ENCODE measurements around the gene NIM1K. TPM values are rescaled to one million over a fixed set of nuclear protein-coding genes. Genes with fewer than 3 reads are reported as not detected.

NIM1K gene
- total and polyA plus RNA-seq, 2 donors (not counting 1 experiment from before 2014, with no cell fraction given): 1.7 to 14.7 TPM

- Histone ChIP-seq H2AFZ (ENCODE audit: low read length) (no peak overlapping the region), H3K79me2 (ENCODE audit: control insufficient read depth, insufficient read depth, low read length) (peaks cover 27% of the 10 kb centered on the region), H3K36me3 (ENCODE audit: control insufficient read depth, insufficient read depth, low read length) (peaks cover 15% of the 10 kb centered on the region), H3K9me3 (ENCODE audit: control insufficient read depth, insufficient read depth, low read depth, low read length) (no peaks in the 10 kb centered on the region), H3K4me3 (replicated peaks in 1 of 4; ENCODE audit: control extremely low read depth in 1 of 4, insufficient read depth in 1 of 4, low read depth in 3 of 4, low read length in 4 of 4) (no peak overlapping the region), H4K20me1 (ENCODE audit: control insufficient read depth, extremely low read depth, insufficient read depth, low read length) (peaks cover 2% of the 10 kb centered on the region), H3K4me1 (ENCODE audit: control insufficient read depth, extremely low read depth, insufficient read depth, low read length) (peaks cover 1% of the 10 kb centered on the region), H3K27me3 (ENCODE audit: control insufficient read depth, insufficient read depth, low read length) (no peaks in the 10 kb centered on the region), H3K9ac (ENCODE audit: insufficient read depth, low read length) (no peak overlapping the region), H3K4me2 (ENCODE audit: extremely low read depth, insufficient read depth, low read length) (no peak overlapping the region), H3K27ac (ENCODE audit: insufficient read depth, low read length) (no peak overlapping the region)
- TF ChIP-seq, protein P1, sequence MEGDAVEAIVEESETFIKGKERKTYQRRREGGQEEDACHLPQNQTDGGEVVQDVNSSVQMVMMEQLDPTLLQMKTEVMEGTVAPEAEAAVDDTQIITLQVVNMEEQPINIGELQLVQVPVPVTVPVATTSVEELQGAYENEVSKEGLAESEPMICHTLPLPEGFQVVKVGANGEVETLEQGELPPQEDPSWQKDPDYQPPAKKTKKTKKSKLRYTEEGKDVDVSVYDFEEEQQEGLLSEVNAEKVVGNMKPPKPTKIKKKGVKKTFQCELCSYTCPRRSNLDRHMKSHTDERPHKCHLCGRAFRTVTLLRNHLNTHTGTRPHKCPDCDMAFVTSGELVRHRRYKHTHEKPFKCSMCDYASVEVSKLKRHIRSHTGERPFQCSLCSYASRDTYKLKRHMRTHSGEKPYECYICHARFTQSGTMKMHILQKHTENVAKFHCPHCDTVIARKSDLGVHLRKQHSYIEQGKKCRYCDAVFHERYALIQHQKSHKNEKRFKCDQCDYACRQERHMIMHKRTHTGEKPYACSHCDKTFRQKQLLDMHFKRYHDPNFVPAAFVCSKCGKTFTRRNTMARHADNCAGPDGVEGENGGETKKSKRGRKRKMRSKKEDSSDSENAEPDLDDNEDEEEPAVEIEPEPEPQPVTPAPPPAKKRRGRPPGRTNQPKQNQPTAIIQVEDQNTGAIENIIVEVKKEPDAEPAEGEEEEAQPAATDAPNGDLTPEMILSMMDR (conservative IDR thresholded peaks at IDR 0.05 in 1 of 2, IDR thresholded peaks at IDR 0.05 in 1 of 2; ENCODE audit: low read depth in 1 of 2, low read length in 2 of 2): no peak
- TF ChIP-seq EZH2 (IDR thresholded peaks at IDR 0.05; ENCODE audit: low read length, missing control alignments): no peak
- no peak for DNase-seq (ENCODE audit: low read depth in 2 of 2)
Measured at GRCh38 chr5:43296835-43297234, 104.8 kb downstream of the NIM1K start.

DNA sequence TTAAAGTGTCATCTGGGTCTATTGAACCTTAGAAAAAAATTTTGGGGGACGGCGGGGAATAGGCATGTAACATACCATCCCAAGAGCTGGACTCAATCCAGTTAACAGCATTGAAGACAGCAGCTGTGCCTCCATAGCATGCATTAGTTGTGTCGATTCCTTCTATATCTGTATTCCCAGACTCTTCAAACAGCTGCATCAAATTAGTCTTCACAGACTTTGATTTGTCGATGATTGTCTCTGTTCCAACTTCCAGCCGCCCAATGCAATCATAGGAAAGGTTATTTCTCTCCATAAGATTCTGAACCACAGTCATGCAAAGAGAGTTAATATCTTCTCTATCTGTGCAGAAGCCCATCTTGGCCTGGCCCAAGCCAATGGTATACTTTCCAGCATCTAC lies 106.4 kb downstream of the NIM1K start:
- H3K4me3 ChIP-seq (replicated peaks in 1 of 4; ENCODE audit: control extremely low read depth in 1 of 4, insufficient read depth in 1 of 4, low read depth in 3 of 4, low read length in 4 of 4): no peak overlapping the region
- H4K20me1 ChIP-seq (ENCODE audit: control insufficient read depth, extremely low read depth, insufficient read depth, low read length): peaks cover 2% of the 10 kb centered on the region
- no peak overlapping the region for H3K4me2 ChIP-seq (ENCODE audit: extremely low read depth, insufficient read depth, low read length)
- no peaks in the 10 kb centered on the region for H3K9me3 ChIP-seq (ENCODE audit: control insufficient read depth, insufficient read depth, low read depth, low read length)
- no peak for TF ChIP-seq EZH2 (IDR thresholded peaks at IDR 0.05; ENCODE audit: low read length, missing control alignments)
- TF ChIP-seq, protein P1 (conservative IDR thresholded peaks at IDR 0.05 in 1 of 2, IDR thresholded peaks at IDR 0.05 in 1 of 2; ENCODE audit: low read depth in 1 of 2, low read length in 2 of 2): no peak
- peaks cover 43% of the 10 kb centered on the region for H3K79me2 ChIP-seq (ENCODE audit: control insufficient read depth, insufficient read depth, low read length)
- no peak overlapping the region for H2AFZ ChIP-seq (ENCODE audit: low read length)
- no peak overlapping the region for H3K27ac ChIP-seq (ENCODE audit: insufficient read depth, low read length)
- no peak for DNase-seq (ENCODE audit: low read depth in 2 of 2)
- peaks cover 3% of the 10 kb centered on the region for H3K4me1 ChIP-seq (ENCODE audit: control insufficient read depth, extremely low read depth, insufficient read depth, low read length)
- H3K9ac ChIP-seq (ENCODE audit: insufficient read depth, low read length): no peak overlapping the region
- peaks cover 10% of the 10 kb centered on the region for H3K36me3 ChIP-seq (ENCODE audit: control insufficient read depth, insufficient read depth, low read length)
- no peaks in the 10 kb centered on the region for H3K27me3 ChIP-seq (ENCODE audit: control insufficient read depth, insufficient read depth, low read length)

DNA sequence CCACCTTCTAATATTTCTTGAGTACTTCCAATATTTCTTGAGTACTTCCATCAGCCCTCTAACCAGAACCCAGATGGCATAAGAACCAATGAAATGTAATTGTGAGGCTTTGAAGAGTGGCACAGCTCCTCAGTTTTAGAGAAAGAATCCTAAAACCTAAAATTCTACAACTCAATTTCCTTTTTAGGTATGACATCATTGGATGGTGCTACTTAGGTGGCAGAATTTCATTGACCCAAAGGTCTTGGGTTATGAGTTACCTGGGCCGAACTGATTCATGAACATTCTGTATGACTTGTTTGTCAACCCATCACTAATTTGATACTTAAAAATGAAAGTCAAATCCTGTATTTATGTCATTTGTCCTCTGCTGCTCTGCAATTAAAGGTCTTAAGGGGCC lies 108.1 kb downstream of the NIM1K start:
- Histone ChIP-seq H3K9me3 (ENCODE audit: control insufficient read depth, insufficient read depth, low read depth, low read length) (no peaks in the 10 kb centered on the region), H3K79me2 (ENCODE audit: control insufficient read depth, insufficient read depth, low read length) (peaks cover 52% of the 10 kb centered on the region), H2AFZ (ENCODE audit: low read length) (no peak overlapping the region), H3K4me1 (ENCODE audit: control insufficient read depth, extremely low read depth, insufficient read depth, low read length) (peaks cover 3% of the 10 kb centered on the region), H3K9ac (ENCODE audit: insufficient read depth, low read length) (no peak overlapping the region), H3K4me3 (replicated peaks in 1 of 4; ENCODE audit: control extremely low read depth in 1 of 4, insufficient read depth in 1 of 4, low read depth in 3 of 4, low read length in 4 of 4) (no peak overlapping the region), H3K27me3 (ENCODE audit: control insufficient read depth, insufficient read depth, low read length) (no peaks in the 10 kb centered on the region), H3K27ac (ENCODE audit: insufficient read depth, low read length) (no peak overlapping the region), H3K4me2 (ENCODE audit: extremely low read depth, insufficient read depth, low read length) (no peak overlapping the region), H3K36me3 (ENCODE audit: control insufficient read depth, insufficient read depth, low read length) (peaks cover 7% of the 10 kb centered on the region), H4K20me1 (ENCODE audit: control insufficient read depth, extremely low read depth, insufficient read depth, low read length) (peaks cover 2% of the 10 kb centered on the region)
- TF ChIP-seq EZH2 (IDR thresholded peaks at IDR 0.05; ENCODE audit: low read length, missing control alignments): no peak
- TF ChIP-seq, protein P1 (conservative IDR thresholded peaks at IDR 0.05 in 1 of 2, IDR thresholded peaks at IDR 0.05 in 1 of 2; ENCODE audit: low read depth in 1 of 2, low read length in 2 of 2): no peak
- DNase-seq (ENCODE audit: low read depth in 2 of 2): no peak

All from fibroblast of lung (primary cell).